HUDEP-2 (cell line): ENCODE data around the gene WASHC3.
"Not testable (repeated sequence)": the region's sequence is repeated elsewhere in the genome, so short reads cannot be mapped to it uniquely, and the experiment has no call there.

Experiments
- DNase-seq, 76 experiments: peaks; one replicate each; lab custom pipeline; 2025; ENCODE audit not compliant: unreplicated experiment in 76 of 76; lab: John Stamatoyannopoulos, UW

WASHC3 gene, protein sequence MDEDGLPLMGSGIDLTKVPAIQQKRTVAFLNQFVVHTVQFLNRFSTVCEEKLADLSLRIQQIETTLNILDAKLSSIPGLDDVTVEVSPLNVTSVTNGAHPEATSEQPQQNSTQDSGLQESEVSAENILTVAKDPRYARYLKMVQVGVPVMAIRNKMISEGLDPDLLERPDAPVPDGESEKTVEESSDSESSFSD

DNA sequence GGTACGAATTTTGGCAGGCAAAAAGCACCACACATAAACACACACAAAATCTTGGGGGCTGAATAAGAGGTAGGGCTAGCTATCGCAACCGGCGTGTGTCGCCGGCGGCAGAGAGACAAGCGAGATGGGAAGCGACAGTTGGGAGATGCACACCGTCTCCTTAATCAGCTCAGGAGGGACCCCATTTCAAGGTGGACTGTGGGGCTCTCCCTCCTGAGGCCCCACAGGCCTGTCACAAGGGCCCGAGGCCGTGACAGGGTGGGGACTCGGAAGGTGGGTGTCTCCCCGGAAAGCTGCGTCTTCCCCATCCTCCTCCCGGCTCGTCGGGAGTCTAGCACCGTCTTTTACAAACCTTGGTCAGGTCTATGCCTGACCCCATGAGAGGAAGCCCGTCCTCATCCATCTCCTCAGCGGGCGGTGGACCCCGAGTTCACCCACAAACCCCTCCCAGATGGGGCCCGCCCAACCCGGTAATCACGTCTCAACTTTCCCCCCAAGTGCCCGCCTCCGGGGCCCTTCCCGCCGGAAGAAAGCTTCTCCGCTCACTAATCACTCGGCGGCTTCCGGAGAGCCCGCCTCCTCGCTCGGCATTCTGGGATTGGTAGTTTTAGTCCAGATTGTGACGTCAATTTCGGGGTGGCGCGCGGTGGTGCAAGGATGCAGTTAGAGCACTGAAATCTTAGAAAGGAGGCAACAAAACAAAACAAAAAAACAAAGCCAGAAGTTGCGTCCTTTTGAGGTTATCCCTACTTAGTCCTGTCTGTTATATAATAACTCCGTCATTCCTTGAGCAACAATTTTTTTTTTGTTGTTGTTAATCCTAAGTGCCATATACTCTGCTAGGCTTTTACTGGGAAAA, at the start of gene WASHC3:
TSS of gene WASHC3 (minus strand) at position 432 of the 859 bp plus-strand sequence. CDS start at position 403, 29 bp downstream.
- peak in 74 of 76 experiments; percentile 19 to 93 (median 84) for DNase-seq

GRCh38 chr12:102110782-102111181, 49.0 kb upstream of the WASHC3 start:
- DNase-seq = no peak

DNA sequence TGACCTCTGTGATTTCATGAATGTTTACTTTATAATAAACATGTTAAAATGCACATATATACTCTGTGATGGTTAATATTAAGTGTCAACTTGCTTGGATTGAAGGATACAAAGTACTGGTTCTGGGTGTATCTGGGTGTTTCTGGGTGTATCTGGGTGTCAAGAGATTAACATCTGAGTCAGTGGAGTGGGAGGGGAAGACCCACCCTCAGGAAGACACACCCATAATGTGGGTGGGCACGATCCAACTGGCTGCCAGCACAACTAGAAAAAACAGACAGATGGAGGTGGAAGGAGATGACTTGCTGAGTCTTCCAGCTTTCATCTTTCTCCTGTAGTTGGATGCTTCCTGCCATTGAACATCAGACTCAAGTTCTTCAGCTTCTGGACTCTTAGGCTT, 46.2 kb upstream of the WASHC3 start:
- DNase-seq = peak in 58 of 76 experiments; percentile 1 to 81 (median 26)

DNA sequence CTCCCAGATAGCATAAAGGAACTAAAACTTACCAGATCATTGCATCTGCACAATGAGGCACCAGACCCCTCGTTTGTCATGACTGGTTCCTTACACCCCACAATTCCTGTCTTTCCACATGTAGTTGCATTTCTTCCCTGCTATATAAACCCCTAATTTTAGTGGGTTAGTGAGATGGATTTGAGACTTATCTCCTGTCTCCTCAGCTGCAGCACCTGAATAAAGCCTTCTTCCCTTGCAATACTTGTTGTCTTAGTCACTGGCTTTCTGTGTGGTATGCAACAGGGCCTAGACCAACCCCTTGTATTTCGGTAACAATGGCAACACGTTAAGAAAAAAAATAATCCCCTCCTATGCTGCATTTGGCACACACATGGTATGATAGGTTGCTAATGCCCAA, 45.1 kb upstream of the WASHC3 start:
- no peak for DNase-seq

DNA sequence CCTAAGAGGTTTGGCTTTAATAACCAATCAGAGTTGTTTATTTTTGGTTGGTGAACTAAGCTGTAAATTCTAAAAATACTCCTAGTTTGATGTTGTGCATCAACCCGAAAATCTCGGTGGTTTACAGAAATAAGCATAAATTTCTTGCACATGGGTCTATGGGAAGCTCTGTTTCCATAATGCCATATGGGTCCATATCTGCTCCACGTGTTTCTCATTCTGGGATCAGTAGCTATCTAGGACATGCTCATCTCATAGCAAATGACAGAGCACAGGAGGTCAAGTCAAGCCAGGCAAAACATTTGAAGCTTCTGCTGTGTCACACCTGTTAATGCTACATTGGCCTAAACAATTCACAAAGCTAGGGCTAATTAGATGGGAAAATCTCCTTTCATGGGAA, 35.1 kb upstream of the WASHC3 start:
- no peak for DNase-seq

DNA sequence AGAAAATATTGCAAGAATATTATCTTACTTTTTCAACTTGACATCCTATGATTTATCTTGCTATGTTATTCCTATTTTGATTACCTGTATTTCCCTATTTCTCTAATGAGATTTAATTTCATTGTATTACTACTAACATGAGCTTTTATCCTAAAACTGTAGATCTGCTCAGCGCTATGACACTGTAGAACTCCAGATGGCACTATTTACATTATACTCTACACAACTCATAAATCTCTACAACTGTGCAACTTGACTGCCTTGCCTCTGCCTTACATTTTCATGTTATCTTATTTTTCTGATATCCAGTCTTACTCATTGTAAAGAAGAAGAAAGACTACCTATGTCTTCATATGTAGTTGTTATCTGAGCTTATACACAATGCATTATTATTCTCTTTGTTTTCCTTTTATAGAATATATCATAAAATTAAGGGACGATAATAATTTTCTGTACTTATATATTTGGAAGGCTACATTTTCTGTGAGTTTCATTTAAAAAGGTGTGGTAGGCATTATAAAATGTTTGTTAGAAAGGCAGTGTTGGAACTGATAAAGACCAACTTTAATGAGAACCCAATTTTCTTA, 34.0 kb upstream of the WASHC3 start:
- peak in 10 of 76 experiments; percentile 0 to 26 (median 4) for DNase-seq

DNA sequence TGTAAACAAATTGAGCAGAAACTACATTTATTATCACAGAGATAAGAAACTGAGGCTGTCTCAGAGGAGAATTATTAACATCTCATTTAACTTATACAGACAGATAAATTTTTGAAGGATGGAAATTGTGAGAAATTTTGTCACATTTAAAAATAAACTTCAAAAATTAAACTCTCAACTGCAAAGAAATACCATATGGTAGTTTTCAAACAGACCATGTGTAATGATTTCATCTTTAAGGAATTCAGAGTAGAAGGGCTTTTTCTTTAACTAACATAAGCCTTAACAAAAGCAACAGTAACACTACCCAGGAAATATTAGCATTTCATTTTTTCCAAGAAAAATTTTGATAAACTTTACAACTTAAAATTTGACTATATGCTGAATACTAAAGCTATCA, 31.5 kb upstream of the WASHC3 start:
- DNase-seq = no peak

DNA sequence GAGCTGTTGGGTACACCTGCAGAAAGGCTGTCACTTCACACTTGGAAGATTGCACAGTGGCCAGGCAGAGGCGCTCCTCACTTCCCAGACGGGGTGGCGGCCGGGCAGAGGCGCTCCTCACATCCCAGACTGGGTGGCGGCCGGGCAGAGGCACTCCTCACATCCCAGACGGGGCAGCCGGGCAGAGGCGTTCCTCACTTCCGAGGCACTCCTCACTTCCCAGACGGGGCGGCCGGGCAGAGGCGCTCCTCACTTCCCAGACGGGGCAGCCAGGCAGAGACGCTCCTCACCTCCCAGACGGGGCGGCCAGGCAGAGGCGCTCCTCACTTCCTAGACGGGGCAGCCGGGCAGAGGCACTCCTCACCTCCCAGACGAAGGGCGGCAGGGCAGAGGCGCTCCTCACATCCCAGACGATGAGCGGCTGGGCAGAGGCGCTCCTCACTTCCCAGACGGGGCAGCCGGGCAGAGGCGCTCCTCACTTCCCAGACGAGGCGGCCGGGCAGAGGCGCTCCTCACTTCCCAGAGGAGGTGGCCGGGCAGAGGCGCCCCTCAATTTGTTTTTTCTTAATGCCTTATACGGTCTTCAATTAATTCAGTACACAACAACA, 27.5 kb upstream of the WASHC3 start:
- DNase-seq = not testable (repeated sequence)

GRCh38 chr12:102080842-102081241, 19.1 kb upstream of the WASHC3 start:
- no peak for DNase-seq

DNA sequence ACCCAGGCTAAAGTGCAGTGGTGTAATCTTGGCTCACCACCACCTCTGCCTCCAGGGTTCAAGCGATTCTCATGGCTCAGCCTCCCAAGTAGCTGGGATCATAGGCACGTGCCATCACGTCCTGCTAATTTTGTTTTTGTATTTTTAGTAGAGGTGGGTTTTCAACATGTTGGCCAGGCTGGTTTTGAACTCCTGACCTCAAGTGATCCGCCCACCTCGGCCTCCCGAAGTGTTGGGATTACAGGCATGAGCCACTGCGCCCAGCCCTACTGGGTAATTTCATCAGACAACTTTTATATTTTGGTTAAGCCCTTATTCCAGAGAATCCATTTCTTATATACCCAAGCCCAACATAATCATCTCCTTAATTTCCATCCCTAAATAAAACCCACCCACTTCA, 10.3 kb upstream of the WASHC3 start:
- DNase-seq = not testable (repeated sequence)

GRCh38 chr12:102069707-102070106, 7.9 kb upstream of the WASHC3 start:
- DNase-seq = no peak

DNA sequence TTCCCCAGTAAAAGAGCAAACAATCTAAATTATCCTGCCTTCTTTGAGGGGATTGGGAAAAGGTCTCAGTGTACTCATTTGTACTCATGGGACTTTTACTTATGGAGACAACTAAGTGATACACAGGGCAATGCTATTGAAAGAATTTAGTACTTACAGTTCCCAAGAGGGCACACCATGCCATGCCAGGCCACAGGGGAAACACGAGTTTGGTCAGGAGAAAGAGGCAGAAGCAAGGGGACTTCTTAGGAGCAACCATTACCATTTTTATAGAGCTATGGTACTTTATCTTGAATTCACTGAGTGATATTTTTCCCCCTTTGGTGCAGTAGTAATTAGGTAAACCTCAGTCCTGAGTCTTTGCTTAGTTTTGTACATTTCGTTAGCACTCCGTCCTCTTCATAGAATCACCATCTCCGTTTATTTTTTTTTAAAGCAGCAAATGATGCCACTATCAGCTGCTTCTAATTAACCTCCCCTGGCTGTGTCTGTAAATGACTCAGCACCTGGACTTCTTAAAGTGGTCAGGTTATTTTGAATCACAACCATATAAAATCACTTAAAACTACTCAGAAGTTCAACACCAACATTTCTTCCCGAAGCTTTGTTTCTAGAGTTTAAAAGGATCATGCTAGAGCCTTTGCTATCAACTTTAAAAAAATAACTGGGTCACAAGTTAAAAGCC, 5.9 kb upstream of the WASHC3 start:
- DNase-seq = no peak

DNA sequence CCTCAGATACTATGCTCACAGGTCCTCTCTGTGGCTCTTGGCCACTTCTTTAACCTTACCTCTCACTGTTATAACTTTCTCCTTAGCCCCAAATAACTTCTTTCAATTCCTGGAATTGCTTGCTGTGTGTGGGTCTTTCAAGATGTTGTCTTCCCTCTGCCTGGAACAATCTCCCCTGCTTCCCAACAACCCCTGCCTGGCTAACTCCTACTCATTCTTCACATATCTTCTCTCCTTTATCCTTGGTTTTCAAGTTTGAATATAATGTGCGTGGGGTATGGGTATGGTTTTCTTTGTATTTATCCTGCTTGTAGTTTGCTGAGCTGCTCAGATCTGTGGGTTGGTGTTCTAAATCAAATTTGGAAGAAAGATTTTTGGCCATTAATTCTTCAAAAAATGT, 2.7 kb upstream of the WASHC3 start:
- no peak for DNase-seq

DNA sequence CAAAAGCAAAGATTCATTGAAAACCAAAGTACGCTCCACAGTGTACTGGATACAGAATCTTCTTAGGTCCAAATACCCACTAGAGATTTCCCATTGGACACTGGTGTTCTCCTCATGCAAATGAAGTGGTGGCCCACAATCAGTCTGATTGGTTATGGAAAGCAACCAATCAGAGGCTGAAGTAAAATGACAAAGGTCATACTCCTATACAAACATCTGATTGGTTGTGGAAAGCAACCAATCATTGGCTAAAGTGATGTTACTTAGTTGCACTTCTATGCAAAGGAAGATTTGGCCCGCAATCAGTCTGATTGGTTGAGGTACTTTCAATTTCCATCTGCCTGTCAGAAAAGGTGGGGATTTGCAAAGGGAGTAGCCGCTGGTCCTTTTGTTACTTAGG, 1.3 kb upstream of the WASHC3 start:
- peak in 2 of 76 experiments; percentile 3 for DNase-seq

DNA sequence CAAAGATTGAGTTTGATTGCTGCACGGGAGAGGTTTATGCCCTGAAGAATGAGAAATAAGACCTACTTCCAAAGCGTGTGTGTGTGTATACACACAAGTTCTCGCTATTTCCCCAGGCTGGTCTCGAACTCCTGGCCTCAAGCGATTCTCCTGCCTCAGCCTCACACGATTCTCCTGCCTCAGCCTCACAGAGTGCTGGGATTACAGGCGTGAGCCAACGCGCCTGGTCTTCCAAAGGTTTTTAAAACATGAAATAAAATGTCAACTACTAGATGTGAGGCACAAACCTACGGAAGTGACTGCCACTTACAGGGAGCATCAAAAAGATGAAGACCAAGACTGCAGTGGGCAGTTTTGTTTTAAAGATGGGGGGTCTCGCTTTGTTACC, 622 bp upstream of the WASHC3 start:
- DNase-seq = no peak

GRCh38 chr12:102061096-102061559, 663 bp downstream of the WASHC3 start:
- DNase-seq = peak in 5 of 76 experiments; percentile 4 to 33 (median 8)

- DNase-seq = peak in 8 of 76 experiments; percentile 2 to 29 (median 14)
Observed at GRCh38 chr12:102059343-102059742, 2.4 kb downstream of the WASHC3 start.

GRCh38 chr12:102054345-102054744, 7.4 kb downstream of the WASHC3 start:
- no peak for DNase-seq

GRCh38 chr12:102053062-102053349, 8.8 kb downstream of the WASHC3 start:
- DNase-seq = no peak

GRCh38 chr12:102052192-102053061, 9.4 kb downstream of the WASHC3 start:
- DNase-seq = no peak
